CD4-positive, alpha-beta T cell treated with Interferon gamma for 1 hour (primary cell): Measurements from ENCODE around the gene TAF10.
A peak's percentile ranks its signal among the peaks of the same experiment; 100 is the strongest.

Experiments
- DNase-seq: peaks from one replicate; pipeline ENCODE4 v3.0.0-alpha.2; 2020

The TAF10 gene

GRCh38 chr11:6623391-6624363 is 11.7 kb upstream of the TAF10 start:
- DNase-seq: no peak

GRCh38 chr11:6622261-6623171 is 10.5 kb upstream of the TAF10 start:
- no peak for DNase-seq

GRCh38 chr11:6621711-6622211 is 9.7 kb upstream of the TAF10 start:
- DNase-seq: no peak

- DNase-seq: no peak
Observed at GRCh38 chr11:6620636-6621035, 8.6 kb upstream of the TAF10 start.

- peak; percentile 91 for DNase-seq
Observed at GRCh38 chr11:6619004-6619745, 7.2 kb upstream of the TAF10 start, which contains the start of gene TPP1. TPP1 (minus strand) TSS chr11:6619422; CDS start chr11:6619400, 22 bp downstream.

- peak; percentile 74 for DNase-seq
Observed at GRCh38 chr11:6618117-6619003, 6.3 kb upstream of the TAF10 start.

- DNase-seq: peak; percentile 37
Observed at GRCh38 chr11:6617315-6617781, 5.3 kb upstream of the TAF10 start.

- DNase-seq: no peak
Observed at GRCh38 chr11:6616596-6617250, 4.7 kb upstream of the TAF10 start.

GRCh38 chr11:6615882-6616585 is 4.0 kb upstream of the TAF10 start:
- DNase-seq: no peak

- DNase-seq: no peak
Observed at GRCh38 chr11:6615046-6615445, 3.0 kb upstream of the TAF10 start.

GRCh38 chr11:6614446-6614845 is 2.4 kb upstream of the TAF10 start:
- no peak for DNase-seq

GRCh38 chr11:6613496-6613895 is 1.5 kb upstream of the TAF10 start:
- DNase-seq: no peak

GRCh38 chr11:6611963-6612212 is 128 bp downstream of the TAF10 start:
- DNase-seq: no peak

- no peak for DNase-seq
Observed at GRCh38 chr11:6611092-6611962, 689 bp downstream of the TAF10 start.

GRCh38 chr11:6610591-6610990 is 1.4 kb downstream of the TAF10 start:
- no peak for DNase-seq

- DNase-seq: no peak
Observed at GRCh38 chr11:6609502-6610015, 2.5 kb downstream of the TAF10 start.

GRCh38 chr11:6608726-6609501 is 3.1 kb downstream of the TAF10 start:
- DNase-seq: no peak

GRCh38 chr11:6608011-6608410 is 4.0 kb downstream of the TAF10 start:
- DNase-seq: no peak
